OCI-LY7 (cell line): Measurements from ENCODE around the gene TMEM208. TPM values are rescaled to one million over a fixed set of nuclear protein-coding genes. Genes with fewer than 3 reads are reported as not detected.

ENCODE experiments used
- BruUV-seq: library from RNA; stranded (reverse); fragments of 400-500 nt; replicated peaks from 2 replicates; lab custom pipeline; 2021; lab: Mats Ljungman, UMichigan
- CTCF ChIA-PET: fragments of 300-600 bp; sonication (Branson Sonifier 250); formaldehyde crosslinking; loops from one replicate; lab custom pipeline; 2022; ENCODE audit warnings: antibody characterized with exemption; ENCODE audit not compliant: unreplicated experiment; lab: Charles Lee
- POLR2A ChIA-PET: fragments of 300-600 bp; sonication (Branson Sonifier 250); formaldehyde crosslinking; loops from one replicate; lab custom pipeline; 2022; ENCODE audit warnings: antibody characterized with exemption; lab: Charles Lee
- DNase-seq: peaks from one replicate; pipeline ENCODE4 v3.0.0-alpha.2; 2015; ENCODE audit warnings: low spot score
- H2AFZ ChIP-seq: fragments of 200-600 bp; sonication (generic), shearing (Covaris generic); 2 replicates; pipeline ENCODE4 v1.6.1; 2014; ENCODE audit warnings: mild to moderate bottlenecking, antibody characterized with exemption, low read length, moderate library complexity
- H3K27ac ChIP-seq: fragments of 200-600 bp; sonication (generic); 2 replicates; pipeline ENCODE4 v1.5.1; 2014; ENCODE audit warnings: mixed run types, low read depth, mild to moderate bottlenecking, moderate library complexity, low read length, inconsistent platforms; ENCODE audit not compliant: poor library complexity, severe bottlenecking
- H3K36me3 ChIP-seq: fragments of 200-600 bp; sonication (generic); 2 replicates; pipeline ENCODE4 v1.6.1; 2014; ENCODE audit warnings: mild to moderate bottlenecking, antibody characterized with exemption, low read length, moderate library complexity, mixed read lengths; ENCODE audit not compliant: insufficient read depth
- H3K4me1 ChIP-seq: fragments of 200-600 bp; sonication (generic); 2 replicates; pipeline ENCODE4 v1.5.1; 2014; ENCODE audit warnings: mild to moderate bottlenecking, low read length; ENCODE audit not compliant: insufficient read depth, poor library complexity, severe bottlenecking
- H3K4me2 ChIP-seq: fragments of 200-600 bp; sonication (generic); 2 replicates; pipeline ENCODE4 v1.6.1; 2014; ENCODE audit warnings: mild to moderate bottlenecking, low read length
- H3K4me3 ChIP-seq: fragments of 200-600 bp; sonication (generic); 2 replicates; pipeline ENCODE4 v1.5.1; 2014; ENCODE audit warnings: mild to moderate bottlenecking, low read depth, low read length; ENCODE audit not compliant: poor library complexity, severe bottlenecking
- H3K79me2 ChIP-seq: fragments of 200-600 bp; sonication (generic); 2 replicates; pipeline ENCODE4 v1.6.1; 2016; ENCODE audit warnings: low read depth, mild to moderate bottlenecking, low read length, moderate library complexity, mixed read lengths; ENCODE audit not compliant: insufficient read depth
- H3K9me2 ChIP-seq: fragments of 200-600 bp; sonication (generic); 2 replicates; pipeline ENCODE4 v1.6.1; 2016; ENCODE audit warnings: mild to moderate bottlenecking, low read length, mixed read lengths; ENCODE audit not compliant: insufficient read depth
- H3K9me3 ChIP-seq: fragments of 200-600 bp; sonication (generic); 2 replicates; pipeline ENCODE4 v1.6.1; 2014; ENCODE audit warnings: mild to moderate bottlenecking, mixed run types, low read length, mixed read lengths
- H4K20me1 ChIP-seq: fragments of 200-600 bp; sonication (generic); 2 replicates; pipeline ENCODE4 v1.6.1; 2014; ENCODE audit warnings: mild to moderate bottlenecking, antibody characterized with exemption, low read length, moderate library complexity, mixed read lengths; ENCODE audit not compliant: insufficient read depth
- EZH2phosphoT487 ChIP-seq: fragments of 200-600 bp; sonication (generic); IDR thresholded peaks from 2 replicates; pipeline ENCODE4 v1.6.1; 2018; ENCODE audit warnings: low read depth, borderline replicate concordance, mild to moderate bottlenecking, mixed run types, antibody characterized with exemption, low read length, moderate library complexity, mixed read lengths
- intact Hi-C: fragments of 100-400 bp; cut with micrococcal nuclease; formaldehyde crosslinking; loops from one replicate; pipeline ENCODE4 v1.10.0; 2022; ENCODE audit not compliant: unreplicated experiment
- total RNA-seq, 2 experiments: library from RNA; depleted of rRNA in 1 of 2; stranded (reverse); fragments of >200 nt in 1 of 2; shearing (Covaris generic) in 1 of 2; gene quantifications; 2 replicates each; pipeline ENCODE4 v1.2.3, GENCODE V29; 2014 to 2022
- TF ChIP-seq, protein P1 (sequence below): fragments of 200-600 bp; sonication (generic); conservative IDR thresholded peaks from 2 replicates; pipeline ENCODE4 v1.5.1; 2014; ENCODE audit warnings: mild to moderate bottlenecking, antibody characterized with exemption, low read length, moderate library complexity, mixed read lengths

The TMEM208 gene
- total RNA-seq, 2 experiments from 2014 or later: 19.9 to 26.4 TPM

DNA sequence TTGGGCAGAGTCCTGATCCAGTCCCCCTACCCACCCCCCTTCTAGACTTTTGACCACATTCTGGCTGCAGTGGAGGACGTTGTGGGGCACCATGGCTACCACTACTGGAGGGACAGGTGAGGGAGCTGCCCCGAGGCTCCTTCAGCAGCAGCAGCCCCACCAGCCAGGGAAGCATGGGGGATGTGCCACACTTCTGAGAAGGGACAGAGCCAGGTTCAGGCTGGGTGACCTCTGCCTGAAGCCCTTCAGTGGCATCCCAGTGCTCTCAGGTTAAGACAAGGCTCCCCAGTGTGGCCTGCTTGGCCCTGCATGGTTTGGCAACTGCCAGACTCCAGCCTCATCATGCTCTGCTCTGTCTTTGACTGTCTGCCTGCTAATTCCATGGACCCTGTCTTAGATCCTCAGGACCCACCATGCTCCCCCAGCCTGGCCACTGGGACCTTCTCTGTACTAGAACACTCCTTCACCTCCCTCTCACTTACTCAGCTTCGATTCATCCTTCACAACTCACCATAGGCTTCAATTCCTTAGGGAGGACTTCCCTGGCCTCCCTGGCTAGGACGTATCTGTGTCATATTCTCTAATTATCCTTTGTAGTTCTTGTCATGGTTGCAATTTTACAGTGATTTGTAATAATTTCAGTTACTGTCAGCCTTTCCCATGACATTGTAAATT lies 30.7 kb downstream of the TMEM208 start:
- BruUV-seq: no TSS peak
- Histone ChIP-seq H3K27ac (no peak overlapping the region), H3K79me2 (no peaks in the 10 kb centered on the region), H4K20me1 (no peaks in the 10 kb centered on the region), H2AFZ (no peak overlapping the region), H3K9me3 (no peaks in the 10 kb centered on the region), H3K4me3 (no peak overlapping the region), H3K4me2 (no peak overlapping the region), H3K36me3 (no peaks in the 10 kb centered on the region), H3K4me1 (peaks cover 5% of the 10 kb centered on the region), H3K9me2 (no peaks in the 10 kb centered on the region)
- intact Hi-C loops: no loop called here
- TF ChIP-seq, protein P1, sequence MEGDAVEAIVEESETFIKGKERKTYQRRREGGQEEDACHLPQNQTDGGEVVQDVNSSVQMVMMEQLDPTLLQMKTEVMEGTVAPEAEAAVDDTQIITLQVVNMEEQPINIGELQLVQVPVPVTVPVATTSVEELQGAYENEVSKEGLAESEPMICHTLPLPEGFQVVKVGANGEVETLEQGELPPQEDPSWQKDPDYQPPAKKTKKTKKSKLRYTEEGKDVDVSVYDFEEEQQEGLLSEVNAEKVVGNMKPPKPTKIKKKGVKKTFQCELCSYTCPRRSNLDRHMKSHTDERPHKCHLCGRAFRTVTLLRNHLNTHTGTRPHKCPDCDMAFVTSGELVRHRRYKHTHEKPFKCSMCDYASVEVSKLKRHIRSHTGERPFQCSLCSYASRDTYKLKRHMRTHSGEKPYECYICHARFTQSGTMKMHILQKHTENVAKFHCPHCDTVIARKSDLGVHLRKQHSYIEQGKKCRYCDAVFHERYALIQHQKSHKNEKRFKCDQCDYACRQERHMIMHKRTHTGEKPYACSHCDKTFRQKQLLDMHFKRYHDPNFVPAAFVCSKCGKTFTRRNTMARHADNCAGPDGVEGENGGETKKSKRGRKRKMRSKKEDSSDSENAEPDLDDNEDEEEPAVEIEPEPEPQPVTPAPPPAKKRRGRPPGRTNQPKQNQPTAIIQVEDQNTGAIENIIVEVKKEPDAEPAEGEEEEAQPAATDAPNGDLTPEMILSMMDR: no peak
- no peak for TF ChIP-seq EZH2phosphoT487
- DNase-seq: no peak
- POLR2A ChIA-PET: no interaction called here
- CTCF ChIA-PET: interaction anchor here (0.7 kb wide), 1 partner anchor 9 kb away, joined by 3 read pairs; the partner anchor contains the start of gene SLC9A5

DNA sequence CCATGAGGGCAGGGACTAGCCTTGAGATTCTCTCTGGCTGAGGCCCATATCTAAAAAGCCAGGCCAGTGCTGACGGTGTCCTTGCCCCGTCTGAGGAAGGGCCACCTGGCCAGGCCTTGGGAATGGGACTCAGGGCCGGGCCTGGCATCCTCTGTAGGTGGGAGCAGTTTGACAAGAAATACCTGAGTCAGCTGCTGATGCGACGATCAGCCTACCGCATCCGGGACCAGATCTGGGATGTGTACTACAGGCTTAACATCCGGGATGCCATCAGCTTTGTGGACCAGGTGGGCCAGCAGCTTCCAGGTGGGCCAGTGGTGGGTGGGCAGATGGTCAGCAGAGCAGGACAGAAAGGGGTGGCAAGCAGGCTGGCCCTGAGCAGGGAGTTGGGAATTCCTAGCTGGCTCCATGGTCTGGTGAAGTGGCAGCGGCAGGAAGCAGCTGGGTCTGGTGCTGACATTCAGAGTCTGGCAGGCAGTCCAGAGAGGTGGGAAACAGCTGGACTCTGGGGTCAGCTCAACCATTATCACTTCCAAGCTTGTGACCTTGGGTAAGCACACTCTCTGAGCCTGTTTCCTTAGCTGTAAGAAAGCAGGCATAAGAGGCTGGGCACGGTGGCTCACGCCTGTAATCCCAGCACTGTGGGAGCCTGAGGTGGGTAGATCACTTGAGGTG lies 31.4 kb downstream of the TMEM208 start:
- Histone ChIP-seq H3K4me2 (no peak overlapping the region), H3K4me3 (no peak overlapping the region), H3K36me3 (no peaks in the 10 kb centered on the region), H3K9me3 (no peaks in the 10 kb centered on the region), H2AFZ (no peak overlapping the region), H4K20me1 (no peaks in the 10 kb centered on the region), H3K9me2 (no peaks in the 10 kb centered on the region), H3K4me1 (peaks cover 5% of the 10 kb centered on the region), H3K27ac (no peak overlapping the region), H3K79me2 (no peaks in the 10 kb centered on the region)
- intact Hi-C loops: no loop called here
- DNase-seq: no peak
- ChIA-PET CTCF (interaction anchor here (0.7 kb wide), 1 partner anchor 10 kb away, joined by 3 read pairs; the partner anchor contains the start of gene SLC9A5), POLR2A (no interaction called here)
- TF ChIP-seq, protein P1: no peak
- no peak for TF ChIP-seq EZH2phosphoT487
- BruUV-seq: no TSS peak

DNA sequence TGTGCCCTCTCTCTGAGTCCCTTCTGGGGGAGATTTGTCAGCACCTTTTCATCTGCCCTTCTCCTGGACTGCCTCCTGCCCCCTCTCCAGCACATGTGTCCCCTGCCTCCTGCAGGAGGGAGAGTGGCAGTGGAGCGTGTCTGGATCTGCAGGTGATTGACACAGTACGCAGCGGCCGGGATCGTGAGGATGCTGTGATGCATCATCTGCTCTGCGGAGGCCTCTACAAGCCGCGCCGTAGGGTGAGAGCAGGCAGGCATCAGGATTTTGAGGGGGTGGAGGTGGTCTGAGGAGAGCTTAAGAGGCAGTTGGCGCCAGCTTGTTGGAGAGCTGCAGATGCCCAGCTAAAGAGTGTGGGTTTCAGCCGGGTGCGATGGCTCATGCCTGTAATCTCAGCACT lies 32.8 kb downstream of the TMEM208 start:
- Histone ChIP-seq H4K20me1 (no peaks in the 10 kb centered on the region), H3K79me2 (no peaks in the 10 kb centered on the region), H3K4me2 (no peak overlapping the region), H3K4me3 (no peak overlapping the region), H3K4me1 (peaks cover 5% of the 10 kb centered on the region), H3K36me3 (no peaks in the 10 kb centered on the region), H3K27ac (no peak overlapping the region), H3K9me2 (no peaks in the 10 kb centered on the region), H3K9me3 (no peaks in the 10 kb centered on the region), H2AFZ (no peak overlapping the region)
- ChIA-PET POLR2A (interaction anchor here (0.7 to 1.2 kb wide), 4 partner anchors 13 to 142 kb away, joined by 3 to 4 read pairs (median 4); partner anchors contain the start of gene FHOD1), CTCF (interaction anchor here (1.7 kb wide), 1 partner anchor 79 kb away, joined by 10 read pairs; no protein-coding TSS in a partner anchor)
- intact Hi-C loops: loop anchor here (1.0 to 5.0 kb wide), 3 partner anchors 79 to 208 kb away; no protein-coding TSS in a partner anchor
- BruUV-seq: no TSS peak
- no peak for TF ChIP-seq EZH2phosphoT487
- TF ChIP-seq, protein P1: no peak
- no peak for DNase-seq
